ENCODE data around the gene UBALD1.
"Not testable (repeated sequence)": the region's sequence is repeated elsewhere in the genome, so short reads cannot be mapped to it uniquely, and the experiment has no call there.

The UBALD1 gene

GRCh38 chr16:4578961-4579530 lies 35.6 kb downstream of the UBALD1 start:
- Histone ChIP-seq H3K4me3 (ENCODE audit: insufficient read depth, low read depth, low read length, poor library complexity, severe bottlenecking) (no peak overlapping the region), H3K4me1 (ENCODE audit: control insufficient read depth, insufficient read depth, low read length, poor library complexity, severe bottlenecking) (peaks cover 3% of the 10 kb centered on the region), H3K27ac (ENCODE audit: insufficient read depth, low read length, poor library complexity, severe bottlenecking) (no peak overlapping the region), H3K36me3 (ENCODE audit: control insufficient read depth, insufficient read depth, low read length) (no peaks in the 10 kb centered on the region), H3K27me3 (replicated peaks; ENCODE audit: control insufficient read depth, insufficient read depth, low read length, poor library complexity, severe bottlenecking) (no peaks in the 10 kb centered on the region), H3K9me3 (ENCODE audit: control insufficient read depth, low read length) (no peaks in the 10 kb centered on the region)
- DNase-seq, result no peak

DNA sequence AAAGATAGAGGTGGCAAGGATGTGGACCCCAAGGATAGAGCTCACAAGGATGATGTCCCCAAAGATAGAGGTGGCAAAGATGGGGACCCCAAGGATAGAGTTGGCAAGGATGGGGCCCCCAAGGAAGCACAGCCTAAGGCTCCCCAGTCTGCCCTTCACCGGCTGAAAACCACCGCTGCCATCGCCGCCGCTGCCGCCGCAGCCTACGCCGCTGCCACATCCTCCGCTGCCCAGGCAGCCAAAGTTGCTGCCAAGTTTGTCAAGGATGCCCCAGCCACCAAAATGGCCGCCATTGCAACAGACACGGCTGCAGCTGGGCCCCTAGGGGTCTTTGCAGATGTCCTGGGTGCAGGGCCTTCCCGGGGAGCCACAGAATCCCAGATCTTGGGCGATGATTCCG lies 38.7 kb downstream of the UBALD1 start:
- Histone ChIP-seq H3K36me3 (ENCODE audit: control insufficient read depth, insufficient read depth, low read length) (no peaks in the 10 kb centered on the region), H3K27ac (ENCODE audit: insufficient read depth, low read length, poor library complexity, severe bottlenecking) (no peak overlapping the region), H3K4me1 (ENCODE audit: control insufficient read depth, insufficient read depth, low read length, poor library complexity, severe bottlenecking) (peaks cover 3% of the 10 kb centered on the region)

DNA sequence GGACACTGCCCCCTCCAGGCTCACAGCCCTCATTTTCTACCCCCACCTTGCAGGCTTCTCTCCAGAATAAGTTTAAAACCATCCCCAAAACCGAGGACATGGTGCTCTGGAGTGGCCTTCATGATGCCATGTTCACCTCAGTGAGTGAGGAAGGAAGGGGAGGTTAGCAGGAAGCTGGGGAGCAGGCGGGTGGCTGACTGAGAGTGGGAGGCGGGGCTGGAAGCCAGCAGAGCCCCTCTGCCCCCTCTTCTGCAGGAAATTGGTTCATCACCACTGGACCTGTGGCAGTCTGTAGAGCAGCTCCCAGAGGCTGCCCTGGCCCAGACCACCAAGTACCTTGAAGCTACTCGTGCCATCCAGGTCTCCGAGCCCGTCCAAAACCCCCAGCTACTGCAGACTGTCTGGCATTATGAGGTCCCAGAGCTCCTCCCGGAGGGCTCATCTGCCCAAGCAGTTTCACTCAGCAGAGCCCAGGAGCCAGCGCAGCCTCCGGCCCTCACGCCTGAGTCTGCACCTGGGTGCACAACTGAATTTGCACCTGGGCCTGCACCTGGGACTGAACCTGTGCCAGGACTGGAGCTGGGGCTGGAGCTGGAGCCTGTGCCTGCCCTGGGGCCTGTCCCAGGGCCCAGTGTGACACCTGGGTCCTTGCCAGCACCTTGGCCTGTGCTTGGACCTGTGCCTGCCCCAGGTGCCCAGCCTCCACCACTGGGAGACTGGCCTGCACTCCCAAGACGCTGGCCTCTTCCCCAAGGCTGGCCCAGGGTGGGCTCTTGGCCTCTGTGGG lies 39.6 kb downstream of the UBALD1 start:
- Histone ChIP-seq H3K4me3 (ENCODE audit: insufficient read depth, low read depth, low read length, poor library complexity, severe bottlenecking) (no peak overlapping the region), H3K27me3 (replicated peaks; ENCODE audit: control insufficient read depth, insufficient read depth, low read length, poor library complexity, severe bottlenecking) (no peaks in the 10 kb centered on the region), H3K27ac (ENCODE audit: insufficient read depth, low read length, poor library complexity, severe bottlenecking) (no peak overlapping the region), H3K4me1 (ENCODE audit: control insufficient read depth, insufficient read depth, low read length, poor library complexity, severe bottlenecking) (peaks cover 3% of the 10 kb centered on the region), H3K36me3 (ENCODE audit: control insufficient read depth, insufficient read depth, low read length) (no peaks in the 10 kb centered on the region), H3K9me3 (ENCODE audit: control insufficient read depth, low read length) (no peaks in the 10 kb centered on the region)
- DNase-seq, result no peak

More for the DNA sequence above, 38.7 kb downstream of the UBALD1 start:
- no peaks in the 10 kb centered on the region for H3K27me3 ChIP-seq (replicated peaks; ENCODE audit: control insufficient read depth, insufficient read depth, low read length, poor library complexity, severe bottlenecking)
- no peak for DNase-seq
- no peaks in the 10 kb centered on the region for H3K9me3 ChIP-seq (ENCODE audit: control insufficient read depth, low read length)
- no peak overlapping the region for H3K4me3 ChIP-seq (ENCODE audit: insufficient read depth, low read depth, low read length, poor library complexity, severe bottlenecking)

- not testable (repeated sequence) for H3K4me1 ChIP-seq (ENCODE audit: control insufficient read depth, insufficient read depth, low read length, poor library complexity, severe bottlenecking); H3K4me3 ChIP-seq (ENCODE audit: insufficient read depth, low read depth, low read length, poor library complexity, severe bottlenecking); H3K9me3 ChIP-seq (ENCODE audit: control insufficient read depth, low read length); H3K27me3 ChIP-seq (replicated peaks; ENCODE audit: control insufficient read depth, insufficient read depth, low read length, poor library complexity, severe bottlenecking); H3K36me3 ChIP-seq (ENCODE audit: control insufficient read depth, insufficient read depth, low read length); DNase-seq; H3K27ac ChIP-seq (ENCODE audit: insufficient read depth, low read length, poor library complexity, severe bottlenecking)
These were observed 40.8 kb downstream of the UBALD1 start for GRCh38 chr16:4573926-4574325.

- DNase-seq, result no peak
- H3K27me3 ChIP-seq (replicated peaks; ENCODE audit: control insufficient read depth, insufficient read depth, low read length, poor library complexity, severe bottlenecking), result no peaks in the 10 kb centered on the region
- peaks cover 3% of the 10 kb centered on the region for H3K4me1 ChIP-seq (ENCODE audit: control insufficient read depth, insufficient read depth, low read length, poor library complexity, severe bottlenecking)
- H3K9me3 ChIP-seq (ENCODE audit: control insufficient read depth, low read length), result no peaks in the 10 kb centered on the region
- no peaks in the 10 kb centered on the region for H3K36me3 ChIP-seq (ENCODE audit: control insufficient read depth, insufficient read depth, low read length)
- H3K4me3 ChIP-seq (ENCODE audit: insufficient read depth, low read depth, low read length, poor library complexity, severe bottlenecking), result no peak overlapping the region
- H3K27ac ChIP-seq (ENCODE audit: insufficient read depth, low read length, poor library complexity, severe bottlenecking), result no peak overlapping the region
These were observed 42.0 kb downstream of the UBALD1 start for GRCh38 chr16:4572715-4573114.

GRCh38 chr16:4570688-4571321 lies 43.9 kb downstream of the UBALD1 start:
- Histone ChIP-seq H3K36me3 (ENCODE audit: control insufficient read depth, insufficient read depth, low read length) (no peaks in the 10 kb centered on the region), H3K9me3 (ENCODE audit: control insufficient read depth, low read length) (no peaks in the 10 kb centered on the region), H3K27me3 (replicated peaks; ENCODE audit: control insufficient read depth, insufficient read depth, low read length, poor library complexity, severe bottlenecking) (no peaks in the 10 kb centered on the region), H3K27ac (ENCODE audit: insufficient read depth, low read length, poor library complexity, severe bottlenecking) (no peak overlapping the region), H3K4me1 (ENCODE audit: control insufficient read depth, insufficient read depth, low read length, poor library complexity, severe bottlenecking) (peaks cover 3% of the 10 kb centered on the region), H3K4me3 (ENCODE audit: insufficient read depth, low read depth, low read length, poor library complexity, severe bottlenecking) (no peak overlapping the region)
- DNase-seq, result no peak

- H3K4me1 ChIP-seq (ENCODE audit: control insufficient read depth, insufficient read depth, low read length, poor library complexity, severe bottlenecking), result peaks cover 3% of the 10 kb centered on the region
- no peaks in the 10 kb centered on the region for H3K9me3 ChIP-seq (ENCODE audit: control insufficient read depth, low read length)
- H3K4me3 ChIP-seq (ENCODE audit: insufficient read depth, low read depth, low read length, poor library complexity, severe bottlenecking), result no peak overlapping the region
- no peak for DNase-seq
- no peaks in the 10 kb centered on the region for H3K27me3 ChIP-seq (replicated peaks; ENCODE audit: control insufficient read depth, insufficient read depth, low read length, poor library complexity, severe bottlenecking)
- no peak overlapping the region for H3K27ac ChIP-seq (ENCODE audit: insufficient read depth, low read length, poor library complexity, severe bottlenecking)
- H3K36me3 ChIP-seq (ENCODE audit: control insufficient read depth, insufficient read depth, low read length), result no peaks in the 10 kb centered on the region
These were observed 44.6 kb downstream of the UBALD1 start for GRCh38 chr16:4570086-4570485.

DNA sequence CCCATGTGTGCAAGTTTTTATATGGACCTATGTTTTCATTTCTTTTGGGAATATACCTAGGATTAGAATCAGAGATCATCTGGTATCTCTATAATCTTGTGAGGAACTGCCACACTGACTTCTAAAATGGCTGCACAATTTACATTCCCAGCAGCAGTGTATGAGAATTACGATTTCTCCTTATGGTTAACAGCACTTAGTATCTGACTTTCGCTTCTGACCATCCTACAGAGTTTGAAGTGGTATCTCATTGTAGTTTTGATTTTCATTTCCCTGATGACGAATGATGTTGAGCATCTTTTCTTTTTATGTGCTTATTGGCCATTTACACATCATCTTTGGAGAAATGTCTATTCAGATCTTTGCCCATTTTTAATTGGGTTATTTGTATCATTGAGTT lies 48.5 kb downstream of the UBALD1 start:
- H3K4me3 ChIP-seq (ENCODE audit: insufficient read depth, low read depth, low read length, poor library complexity, severe bottlenecking), result no peak overlapping the region
- H3K27ac ChIP-seq (ENCODE audit: insufficient read depth, low read length, poor library complexity, severe bottlenecking), result no peak overlapping the region
- no peaks in the 10 kb centered on the region for H3K27me3 ChIP-seq (replicated peaks; ENCODE audit: control insufficient read depth, insufficient read depth, low read length, poor library complexity, severe bottlenecking)
- H3K9me3 ChIP-seq (ENCODE audit: control insufficient read depth, low read length), result no peaks in the 10 kb centered on the region
- no peaks in the 10 kb centered on the region for H3K36me3 ChIP-seq (ENCODE audit: control insufficient read depth, insufficient read depth, low read length)
- H3K4me1 ChIP-seq (ENCODE audit: control insufficient read depth, insufficient read depth, low read length, poor library complexity, severe bottlenecking), result no peaks in the 10 kb centered on the region
- no peak for DNase-seq

- Histone ChIP-seq H3K9me3 (ENCODE audit: control insufficient read depth, low read length) (no peaks in the 10 kb centered on the region), H3K4me3 (ENCODE audit: insufficient read depth, low read depth, low read length, poor library complexity, severe bottlenecking) (no peak overlapping the region), H3K36me3 (ENCODE audit: control insufficient read depth, insufficient read depth, low read length) (no peaks in the 10 kb centered on the region), H3K4me1 (ENCODE audit: control insufficient read depth, insufficient read depth, low read length, poor library complexity, severe bottlenecking) (no peaks in the 10 kb centered on the region), H3K27me3 (replicated peaks; ENCODE audit: control insufficient read depth, insufficient read depth, low read length, poor library complexity, severe bottlenecking) (no peaks in the 10 kb centered on the region), H3K27ac (ENCODE audit: insufficient read depth, low read length, poor library complexity, severe bottlenecking) (no peak overlapping the region)
- no peak for DNase-seq
These were observed 49.9 kb downstream of the UBALD1 start for GRCh38 chr16:4564661-4565267.

GRCh38 chr16:4561596-4561995 lies 53.1 kb downstream of the UBALD1 start:
- H3K27me3 ChIP-seq (replicated peaks; ENCODE audit: control insufficient read depth, insufficient read depth, low read length, poor library complexity, severe bottlenecking), result no peaks in the 10 kb centered on the region
- H3K4me3 ChIP-seq (ENCODE audit: insufficient read depth, low read depth, low read length, poor library complexity, severe bottlenecking), result no peak overlapping the region
- no peak overlapping the region for H3K27ac ChIP-seq (ENCODE audit: insufficient read depth, low read length, poor library complexity, severe bottlenecking)
- H3K4me1 ChIP-seq (ENCODE audit: control insufficient read depth, insufficient read depth, low read length, poor library complexity, severe bottlenecking), result no peaks in the 10 kb centered on the region
- H3K9me3 ChIP-seq (ENCODE audit: control insufficient read depth, low read length), result no peaks in the 10 kb centered on the region
- DNase-seq, result no peak
- H3K36me3 ChIP-seq (ENCODE audit: control insufficient read depth, insufficient read depth, low read length), result no peaks in the 10 kb centered on the region

Data from effector memory CD4-positive, alpha-beta T cell (primary cell).